IMR-90 (cell line): ENCODE results near the gene ZNF746. TPM values are rescaled to one million over a fixed set of nuclear protein-coding genes. Genes with fewer than 3 reads are reported as not detected.

ENCODE experiments used
- ATAC-seq: fragments of 200-7000 bp; cut with Tn5 transposase; 2 replicates; pipeline ENCODE4 v1.9.1; 2020; ENCODE audit warnings: low read depth, mild to moderate bottlenecking, moderate library complexity
- BruUV-seq: library from RNA; stranded (reverse); fragments of 400-500 nt; replicated peaks from 2 replicates; lab custom pipeline; 2021; lab: Mats Ljungman, UMichigan
- CTCF ChIA-PET: fragments of 300-600 bp; formaldehyde crosslinking; extraction: SDS; loops from one replicate; lab custom pipeline; 2021; ENCODE audit warnings: antibody characterized with exemption; lab: Yijun Ruan, JAX
- POLR2A ChIA-PET: fragments of 300-600 bp; sonication (Branson Sonifier 250); formaldehyde crosslinking; loops from one replicate; lab custom pipeline; 2022; ENCODE audit warnings: antibody characterized with exemption; ENCODE audit not compliant: unreplicated experiment; lab: Charles Lee
- DNase-seq: peaks from one replicate; pipeline ENCODE4 v3.0.0; 2013
- H2AFZ ChIP-seq: replicated peaks from 2 replicates; pipeline ENCODE3; 2013; ENCODE audit warnings: low read length, mild to moderate bottlenecking; ENCODE audit not compliant: poor library complexity
- H2AK5ac ChIP-seq: 2 replicates; pipeline ENCODE4 v1.6.1; 2013; ENCODE audit warnings: low read depth, low read length, inconsistent platforms
- H2AK9ac ChIP-seq: replicated peaks from 2 replicates; pipeline ENCODE3; 2013; ENCODE audit warnings: mild to moderate bottlenecking, low read depth, low read length, moderate library complexity; ENCODE audit not compliant: poor library complexity
- H2BK120ac ChIP-seq: 2 replicates; pipeline ENCODE4 v1.6.1; 2013; ENCODE audit warnings: low read depth, low read length, inconsistent platforms
- H2BK15ac ChIP-seq: 3 replicates; pipeline ENCODE4 v1.6.1; 2013; ENCODE audit warnings: low read depth, low read length, inconsistent platforms
- H2BK20ac ChIP-seq: 2 replicates; pipeline ENCODE4 v1.6.1; 2013; ENCODE audit warnings: low read depth, mild to moderate bottlenecking, inconsistent platforms, low read length, moderate library complexity
- H2BK5ac ChIP-seq: 2 replicates; pipeline ENCODE4 v1.6.1; 2013; ENCODE audit warnings: mild to moderate bottlenecking, low read depth, low read length, inconsistent platforms; ENCODE audit not compliant: poor library complexity, severe bottlenecking
- H3K14ac ChIP-seq: replicated peaks from 2 replicates; pipeline ENCODE4 v1.6.1; 2013; ENCODE audit warnings: low read depth, low read length, inconsistent platforms
- H3K18ac ChIP-seq: 2 replicates; pipeline ENCODE4 v1.6.1; 2013; ENCODE audit warnings: low read depth, low read length, control low read depth
- H3K23ac ChIP-seq: 2 replicates; pipeline ENCODE4 v1.6.1; 2013; ENCODE audit warnings: low read depth, low read length, inconsistent platforms
- H3K27ac ChIP-seq: 2 replicates; pipeline ENCODE4 v1.5.1; 2013; ENCODE audit warnings: mild to moderate bottlenecking, control low read depth, low read length; ENCODE audit not compliant: insufficient read depth
- H3K27me3 ChIP-seq: 2 replicates; pipeline ENCODE4 v1.6.1; 2013; ENCODE audit warnings: low read length; ENCODE audit not compliant: control insufficient read depth, insufficient read depth
- H3K36me3 ChIP-seq: 2 replicates; pipeline ENCODE4 v1.6.1; 2013; ENCODE audit warnings: low read length, mixed read lengths; ENCODE audit not compliant: control insufficient read depth, insufficient read depth
- H3K4ac ChIP-seq: 2 replicates; pipeline ENCODE4 v1.6.1; 2013; ENCODE audit warnings: low read depth, low read length, inconsistent platforms
- H3K4me1 ChIP-seq: 2 replicates; pipeline ENCODE4 v1.6.1; 2013; ENCODE audit warnings: low read length, mixed read lengths; ENCODE audit not compliant: control insufficient read depth, insufficient read depth
- H3K4me2 ChIP-seq: 2 replicates; pipeline ENCODE4 v1.6.1; 2013; ENCODE audit warnings: low read depth, mild to moderate bottlenecking, control low read depth, low read length, moderate library complexity
- H3K4me3 ChIP-seq: 2 replicates; pipeline ENCODE4 v1.5.1; 2013; ENCODE audit warnings: low read depth, mild to moderate bottlenecking, control low read depth, low read length, moderate library complexity; ENCODE audit not compliant: insufficient read depth
- H3K56ac ChIP-seq: 2 replicates; pipeline ENCODE4 v1.6.1; 2013; ENCODE audit warnings: low read length, inconsistent platforms; ENCODE audit not compliant: insufficient read depth; ENCODE audit errors: extremely low read depth
- H3K79me1 ChIP-seq, 2 experiments: 2 replicates each; pipeline ENCODE4 v1.6.1; 2013; ENCODE audit warnings: low read length in 2 of 2, inconsistent platforms in 1 of 2, low read depth in 1 of 2
- H3K9ac ChIP-seq: 2 replicates; pipeline ENCODE4 v1.6.1; 2013; ENCODE audit warnings: low read depth, low read length, control low read depth
- H3K9me1 ChIP-seq: 2 replicates; pipeline ENCODE4 v1.6.1; 2013; ENCODE audit warnings: low read length, inconsistent platforms; ENCODE audit not compliant: insufficient read depth
- H3K9me3 ChIP-seq: 2 replicates; pipeline ENCODE4 v1.6.1; 2013; ENCODE audit warnings: low read length; ENCODE audit not compliant: control insufficient read depth, insufficient read depth
- H4K20me1 ChIP-seq: 2 replicates; pipeline ENCODE4 v1.6.1; 2013; ENCODE audit warnings: low read length, inconsistent platforms; ENCODE audit not compliant: insufficient read depth
- H4K5ac ChIP-seq: 2 replicates; pipeline ENCODE4 v1.6.1; 2013; ENCODE audit warnings: mild to moderate bottlenecking, low read depth, low read length, control low read depth
- H4K8ac ChIP-seq, 2 experiments: 2 replicates each; pipeline ENCODE4 v1.6.1; 2013; ENCODE audit warnings: low read depth in 2 of 2, low read length in 2 of 2, control low read depth in 1 of 2, inconsistent platforms in 1 of 2
- H4K91ac ChIP-seq: 2 replicates; pipeline ENCODE4 v1.6.1; 2013; ENCODE audit warnings: low read depth, low read length, inconsistent platforms; ENCODE audit not compliant: insufficient read depth
- BHLHE40 ChIP-seq: fragments of 150-350 bp; IDR thresholded peaks from 2 replicates; pipeline ENCODE4 v1.6.1; 2016; ENCODE audit warnings: mild to moderate bottlenecking, low read depth, low read length
- MAFK ChIP-seq: IDR thresholded peaks from 2 replicates; pipeline ENCODE4 v1.6.1; 2012; ENCODE audit warnings: low read depth, low read length, improper control_type of control experiment
- NFE2L2 ChIP-seq: fragments of 150-350 bp; IDR thresholded peaks from 2 replicates; pipeline ENCODE4 v1.6.1; 2016; ENCODE audit warnings: low read depth, mild to moderate bottlenecking, low read length
- RAD21 ChIP-seq: IDR thresholded peaks from 2 replicates; pipeline ENCODE4 v1.6.1; 2012; ENCODE audit warnings: low read length, improper control_type of control experiment
- RCOR1 ChIP-seq: IDR thresholded peaks from 2 replicates; pipeline ENCODE4 v1.6.1; 2012; ENCODE audit warnings: mild to moderate bottlenecking, low read length, improper control_type of control experiment; ENCODE audit not compliant: insufficient replicate concordance
- RFX5 ChIP-seq: IDR thresholded peaks from 2 replicates; pipeline ENCODE4 v1.8.0; 2012; ENCODE audit warnings: low read depth, mild to moderate bottlenecking, low read length, moderate library complexity
- WGBS, 2 experiments: methylation state at CpG; one replicate each; pipeline versions ENCODE4 v1.1.5 to v1.1.7; 2013; ENCODE audit warnings: missing lambda C conversion rate in 2 of 2; ENCODE audit not compliant: insufficient read length in 1 of 2; ENCODE audit errors: extremely low coverage in 2 of 2; 5-methylcytosine and 5-hydroxymethylcytosine counted together
- dilution Hi-C: fragments of 300-500 bp; cut with HindIII; formaldehyde crosslinking; loops from one replicate; pipeline ENCODE4 v1.14.3; 2018; ENCODE audit warnings: low sequenced_read_pairs; ENCODE audit not compliant: unreplicated experiment
- in situ Hi-C: fragments of 300-500 bp; cut with MboI; formaldehyde crosslinking; loops from 3 replicates; pipeline ENCODE4 v1.14.3; 2019; ENCODE audit warnings: low sequenced_read_pairs, inconsistent platforms, mixed read lengths
- intact Hi-C: fragments of 100-400 bp; cut with micrococcal nuclease; formaldehyde crosslinking; loops from 2 replicates; pipeline ENCODE4 v1.10.0; 2022
- polyA plus RNA-seq, 3 experiments: library from polyadenylated mRNA; depleted of rRNA; stranded (reverse); fragments of >200 nt; gene quantifications; 2 replicates each; pipeline ENCODE4 v1.2.3, GENCODE V29; 2012; ENCODE audit warnings: low replicate concordance in 1 of 3
- total RNA-seq: library from RNA; depleted of rRNA; stranded (reverse); fragments of >200 nt; gene quantifications from 2 replicates; pipeline ENCODE4 v1.2.3, GENCODE V29; 2012
- TF ChIP-seq, protein P1 (sequence below): conservative IDR thresholded peaks from 2 replicates; pipeline ENCODE4 v1.5.1; 2012; ENCODE audit warnings: mild to moderate bottlenecking, low read depth, low read length, improper control_type of control experiment

The ZNF746 gene
- total and polyA plus RNA-seq, 2 of the 4 experiments (the other 2 are of a cell fraction), result 6.6 to 8.4 TPM

DNA sequence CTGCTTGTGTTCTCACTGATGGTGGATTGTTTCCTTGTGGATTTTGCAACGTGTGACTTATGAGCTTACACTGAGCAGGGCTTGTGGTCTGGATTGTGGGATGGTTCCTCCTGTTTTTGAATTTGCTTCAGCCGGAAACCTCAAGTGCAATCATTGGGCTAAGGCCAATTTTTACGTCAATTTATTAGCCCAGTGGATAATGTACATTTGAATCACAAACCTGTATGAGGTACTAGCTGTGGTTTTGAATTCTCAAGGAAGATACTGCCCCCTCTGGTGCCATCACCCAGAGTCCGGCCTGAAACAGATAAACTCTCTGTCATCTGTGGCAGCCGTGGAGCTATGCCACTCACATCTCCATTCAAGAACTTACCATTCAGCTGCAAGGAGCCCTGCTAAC is 29.4 kb downstream of the ZNF746 start:
- no peak overlapping the region for H3K4me2 ChIP-seq
- H3K4ac ChIP-seq, result no peak overlapping the region
- WGBS, 2 experiments, result 75% methylated on average over 2 of the region's 5 CpGs; no CpG with 5 or more reads in 1 of the 2 experiments
- no peak overlapping the region for H3K9ac ChIP-seq
- in situ Hi-C loops (no loop called here), intact Hi-C loops (loop anchor here (10.0 kb wide), 1 partner anchor 157 kb away; no protein-coding TSS in a partner anchor), dilution Hi-C loops (no loop called here)
- ATAC-seq, result no peak
- H3K4me3 ChIP-seq, result no peak overlapping the region
- no peaks in the 10 kb centered on the region for H3K79me1 ChIP-seq
- H3K36me3 ChIP-seq, result peaks cover 15% of the 10 kb centered on the region
- H2AK5ac ChIP-seq, result no peak overlapping the region
- H3K18ac ChIP-seq, result no peak overlapping the region
- H3K4me1 ChIP-seq, result no peaks in the 10 kb centered on the region
- no peak overlapping the region for H4K8ac ChIP-seq
- no peaks in the 10 kb centered on the region for H4K20me1 ChIP-seq
- no peak overlapping the region for H4K5ac ChIP-seq
- H4K91ac ChIP-seq, result no peak overlapping the region
- H2AK9ac ChIP-seq, result no peak overlapping the region
- POLR2A ChIA-PET, result no interaction called here
- DNase-seq, result no peak
- CTCF ChIA-PET, result interaction anchor here (1.3 kb wide), 1 partner anchor 12 kb away, joined by 3 read pairs; no protein-coding TSS in a partner anchor
- H3K23ac ChIP-seq, result no peak overlapping the region
- no peak overlapping the region for H3K14ac ChIP-seq
- no TSS peak for BruUV-seq
- no peak overlapping the region for H2AFZ ChIP-seq
- no peak overlapping the region for H3K56ac ChIP-seq
- TF ChIP-seq RAD21 (no peak), NFE2L2 (no peak), RCOR1 (no peak), RFX5 (no peak), BHLHE40 (no peak), MAFK (no peak)
- TF ChIP-seq, protein P1, sequence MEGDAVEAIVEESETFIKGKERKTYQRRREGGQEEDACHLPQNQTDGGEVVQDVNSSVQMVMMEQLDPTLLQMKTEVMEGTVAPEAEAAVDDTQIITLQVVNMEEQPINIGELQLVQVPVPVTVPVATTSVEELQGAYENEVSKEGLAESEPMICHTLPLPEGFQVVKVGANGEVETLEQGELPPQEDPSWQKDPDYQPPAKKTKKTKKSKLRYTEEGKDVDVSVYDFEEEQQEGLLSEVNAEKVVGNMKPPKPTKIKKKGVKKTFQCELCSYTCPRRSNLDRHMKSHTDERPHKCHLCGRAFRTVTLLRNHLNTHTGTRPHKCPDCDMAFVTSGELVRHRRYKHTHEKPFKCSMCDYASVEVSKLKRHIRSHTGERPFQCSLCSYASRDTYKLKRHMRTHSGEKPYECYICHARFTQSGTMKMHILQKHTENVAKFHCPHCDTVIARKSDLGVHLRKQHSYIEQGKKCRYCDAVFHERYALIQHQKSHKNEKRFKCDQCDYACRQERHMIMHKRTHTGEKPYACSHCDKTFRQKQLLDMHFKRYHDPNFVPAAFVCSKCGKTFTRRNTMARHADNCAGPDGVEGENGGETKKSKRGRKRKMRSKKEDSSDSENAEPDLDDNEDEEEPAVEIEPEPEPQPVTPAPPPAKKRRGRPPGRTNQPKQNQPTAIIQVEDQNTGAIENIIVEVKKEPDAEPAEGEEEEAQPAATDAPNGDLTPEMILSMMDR, result no peak
- H2BK120ac ChIP-seq, result no peak overlapping the region
- no peak overlapping the region for H2BK20ac ChIP-seq
- H3K9me1 ChIP-seq, result no peaks in the 10 kb centered on the region; the same call in 1 of the 2 replicates
- no peak overlapping the region for H2BK5ac ChIP-seq
- H3K27ac ChIP-seq, result no peak overlapping the region
- H2BK15ac ChIP-seq, result no peak overlapping the region
- H3K9me3 ChIP-seq, result peaks cover 2% of the 10 kb centered on the region; the same call in 1 of the 2 replicates
- H3K27me3 ChIP-seq, result no peaks in the 10 kb centered on the region
